Measurements from ENCODE around the gene ISM1.
A peak's percentile ranks its signal among the peaks of the same experiment; 100 is the strongest.

ISM1 gene

DNA sequence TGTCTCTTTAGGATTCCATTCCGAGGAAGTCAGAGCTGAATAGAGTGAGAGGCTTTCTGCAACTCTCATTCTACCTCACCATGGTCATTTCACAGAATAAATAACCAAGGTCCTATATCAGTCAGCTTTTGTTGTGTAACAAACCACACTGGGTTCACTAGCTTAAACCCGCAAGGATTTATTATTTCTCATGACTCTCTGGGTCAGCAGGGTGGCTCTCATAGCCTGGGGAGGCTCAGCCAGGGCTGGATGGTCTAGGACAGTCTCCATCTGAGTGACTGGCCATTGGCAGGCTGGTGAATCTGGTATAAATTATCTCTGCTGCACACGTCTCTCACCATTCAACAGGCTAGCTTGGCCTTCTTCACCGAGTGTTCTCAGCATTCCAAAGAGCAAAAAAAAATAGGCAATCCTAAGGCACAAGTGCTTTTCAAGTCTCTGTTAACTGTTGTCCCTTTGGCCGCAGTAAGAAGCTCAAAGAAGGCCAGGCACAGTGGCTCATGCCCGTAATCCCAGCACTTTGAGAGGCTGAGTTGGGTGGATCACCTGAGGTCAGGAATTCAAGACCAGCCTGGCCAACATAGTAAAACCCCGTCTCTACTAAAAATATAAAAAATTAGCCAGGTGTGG is 39.7 kb downstream of the ISM1 start:
- TF ChIP-seq, protein P1, sequence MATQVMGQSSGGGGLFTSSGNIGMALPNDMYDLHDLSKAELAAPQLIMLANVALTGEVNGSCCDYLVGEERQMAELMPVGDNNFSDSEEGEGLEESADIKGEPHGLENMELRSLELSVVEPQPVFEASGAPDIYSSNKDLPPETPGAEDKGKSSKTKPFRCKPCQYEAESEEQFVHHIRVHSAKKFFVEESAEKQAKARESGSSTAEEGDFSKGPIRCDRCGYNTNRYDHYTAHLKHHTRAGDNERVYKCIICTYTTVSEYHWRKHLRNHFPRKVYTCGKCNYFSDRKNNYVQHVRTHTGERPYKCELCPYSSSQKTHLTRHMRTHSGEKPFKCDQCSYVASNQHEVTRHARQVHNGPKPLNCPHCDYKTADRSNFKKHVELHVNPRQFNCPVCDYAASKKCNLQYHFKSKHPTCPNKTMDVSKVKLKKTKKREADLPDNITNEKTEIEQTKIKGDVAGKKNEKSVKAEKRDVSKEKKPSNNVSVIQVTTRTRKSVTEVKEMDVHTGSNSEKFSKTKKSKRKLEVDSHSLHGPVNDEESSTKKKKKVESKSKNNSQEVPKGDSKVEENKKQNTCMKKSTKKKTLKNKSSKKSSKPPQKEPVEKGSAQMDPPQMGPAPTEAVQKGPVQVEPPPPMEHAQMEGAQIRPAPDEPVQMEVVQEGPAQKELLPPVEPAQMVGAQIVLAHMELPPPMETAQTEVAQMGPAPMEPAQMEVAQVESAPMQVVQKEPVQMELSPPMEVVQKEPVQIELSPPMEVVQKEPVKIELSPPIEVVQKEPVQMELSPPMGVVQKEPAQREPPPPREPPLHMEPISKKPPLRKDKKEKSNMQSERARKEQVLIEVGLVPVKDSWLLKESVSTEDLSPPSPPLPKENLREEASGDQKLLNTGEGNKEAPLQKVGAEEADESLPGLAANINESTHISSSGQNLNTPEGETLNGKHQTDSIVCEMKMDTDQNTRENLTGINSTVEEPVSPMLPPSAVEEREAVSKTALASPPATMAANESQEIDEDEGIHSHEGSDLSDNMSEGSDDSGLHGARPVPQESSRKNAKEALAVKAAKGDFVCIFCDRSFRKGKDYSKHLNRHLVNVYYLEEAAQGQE (IDR thresholded peaks at IDR 0.05; ENCODE audit: low read depth) = no peak
- TF ChIP-seq TCF12 (IDR thresholded peaks at IDR 0.05; ENCODE audit: low read depth) (no peak), ZBTB7A (IDR thresholded peaks at IDR 0.05; ENCODE audit: low read depth) (no peak), CEBPB (IDR thresholded peaks at IDR 0.05) (no peak), RAD21 (IDR thresholded peaks at IDR 0.05; ENCODE audit: low read depth) (no peak), CREB1 (IDR thresholded peaks at IDR 0.05; ENCODE audit: low read depth) (no peak), EP300 (IDR thresholded peaks at IDR 0.05; ENCODE audit: borderline replicate concordance) (no peak), FOXM1 (IDR thresholded peaks at IDR 0.05; ENCODE audit: borderline replicate concordance, low read depth) (no peak), NFIC (IDR thresholded peaks at IDR 0.05) (no peak), TAF1 (IDR thresholded peaks at IDR 0.05; ENCODE audit: low read depth) (no peak), EGR1 (IDR thresholded peaks at IDR 0.05) (no peak), TEAD4 (IDR thresholded peaks at IDR 0.05) (no peak), YY1 (IDR thresholded peaks at IDR 0.05; ENCODE audit: low read depth) (no peak)
- TF ChIP-seq, protein P2, sequence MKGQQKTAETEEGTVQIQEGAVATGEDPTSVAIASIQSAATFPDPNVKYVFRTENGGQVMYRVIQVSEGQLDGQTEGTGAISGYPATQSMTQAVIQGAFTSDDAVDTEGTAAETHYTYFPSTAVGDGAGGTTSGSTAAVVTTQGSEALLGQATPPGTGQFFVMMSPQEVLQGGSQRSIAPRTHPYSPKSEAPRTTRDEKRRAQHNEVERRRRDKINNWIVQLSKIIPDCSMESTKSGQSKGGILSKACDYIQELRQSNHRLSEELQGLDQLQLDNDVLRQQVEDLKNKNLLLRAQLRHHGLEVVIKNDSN (IDR thresholded peaks at IDR 0.05) = no peak
- TF ChIP-seq, protein P3, sequence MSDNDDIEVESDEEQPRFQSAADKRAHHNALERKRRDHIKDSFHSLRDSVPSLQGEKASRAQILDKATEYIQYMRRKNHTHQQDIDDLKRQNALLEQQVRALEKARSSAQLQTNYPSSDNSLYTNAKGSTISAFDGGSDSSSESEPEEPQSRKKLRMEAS (IDR thresholded peaks at IDR 0.05) = no peak

DNA sequence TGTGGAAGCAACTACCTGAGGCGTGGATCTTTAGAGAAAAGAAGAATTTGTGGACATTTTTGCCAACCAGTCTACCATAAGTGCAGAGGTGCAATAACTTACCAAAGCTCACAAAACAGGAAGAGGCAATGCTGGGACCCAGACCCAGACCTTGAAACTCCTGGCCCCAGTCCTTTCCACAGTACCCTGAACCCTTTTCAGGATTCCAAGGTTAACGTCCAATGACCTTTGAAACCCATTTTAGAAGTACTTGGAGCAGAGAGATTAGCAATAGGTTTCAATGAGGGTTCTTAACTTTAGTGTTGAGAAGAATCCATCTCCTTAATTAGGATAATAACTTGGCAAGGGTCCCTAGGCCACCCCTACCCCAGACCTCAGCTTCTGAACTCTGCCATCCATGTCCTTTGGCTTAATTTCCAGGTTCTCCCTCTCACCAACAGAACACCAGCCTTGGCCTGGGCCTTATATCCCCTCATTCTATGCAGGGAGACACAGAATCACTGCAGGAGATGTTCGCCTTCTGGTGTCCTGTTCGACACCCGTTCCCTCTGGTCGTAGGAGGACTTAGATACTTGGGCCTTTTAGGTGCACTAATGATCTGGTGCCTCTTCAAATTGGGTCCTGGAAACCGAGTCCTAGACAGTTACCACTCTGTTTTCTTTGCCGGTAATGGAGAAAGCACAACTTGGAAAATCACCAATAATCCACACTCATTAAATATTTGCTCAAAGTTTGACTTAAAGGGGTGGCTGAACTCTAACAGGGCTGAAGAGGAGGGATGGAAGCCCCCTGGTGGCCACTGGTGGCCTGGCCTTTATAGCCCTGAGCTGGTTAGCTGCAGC is 40.6 kb downstream of the ISM1 start:
- no peak for TF ChIP-seq NFIC (IDR thresholded peaks at IDR 0.05)
- no peak for TF ChIP-seq CREB1 (IDR thresholded peaks at IDR 0.05; ENCODE audit: low read depth)
- TF ChIP-seq TCF12 (IDR thresholded peaks at IDR 0.05; ENCODE audit: low read depth) = no peak
- TF ChIP-seq EP300 (IDR thresholded peaks at IDR 0.05; ENCODE audit: borderline replicate concordance) = no peak
- TF ChIP-seq RAD21 (IDR thresholded peaks at IDR 0.05; ENCODE audit: low read depth) = peak; percentile 51
- no peak for TF ChIP-seq YY1 (IDR thresholded peaks at IDR 0.05; ENCODE audit: low read depth)

DNA sequence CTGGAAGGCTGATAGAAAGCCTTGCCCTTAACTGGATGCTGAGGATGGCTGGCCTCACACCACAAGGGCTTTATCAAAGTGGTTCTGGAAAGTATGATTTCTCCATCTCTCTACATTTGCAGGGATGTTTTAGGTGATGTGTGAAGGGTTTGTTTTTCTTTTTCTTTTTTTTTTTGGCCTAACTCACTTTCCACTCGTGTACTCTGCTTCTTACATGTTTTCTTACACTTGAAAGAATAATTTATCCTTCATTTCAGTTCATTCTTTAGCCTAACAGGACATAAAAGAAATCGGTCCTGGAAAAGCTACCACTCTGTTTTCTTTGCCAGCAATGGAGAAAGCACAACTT is 41.2 kb downstream of the ISM1 start:
- TF ChIP-seq FOXM1 (IDR thresholded peaks at IDR 0.05; ENCODE audit: borderline replicate concordance, low read depth) (no peak), CREB1 (IDR thresholded peaks at IDR 0.05; ENCODE audit: low read depth) (no peak), TCF12 (IDR thresholded peaks at IDR 0.05; ENCODE audit: low read depth) (no peak), EP300 (IDR thresholded peaks at IDR 0.05; ENCODE audit: borderline replicate concordance) (no peak), EGR1 (IDR thresholded peaks at IDR 0.05) (no peak), ZBTB7A (IDR thresholded peaks at IDR 0.05; ENCODE audit: low read depth) (no peak), YY1 (IDR thresholded peaks at IDR 0.05; ENCODE audit: low read depth) (no peak), RAD21 (IDR thresholded peaks at IDR 0.05; ENCODE audit: low read depth) (no peak), NFIC (IDR thresholded peaks at IDR 0.05) (no peak), TAF1 (IDR thresholded peaks at IDR 0.05; ENCODE audit: low read depth) (no peak)
- TF ChIP-seq, protein P3 (IDR thresholded peaks at IDR 0.05) = no peak
- TF ChIP-seq, protein P2 (IDR thresholded peaks at IDR 0.05) = no peak
- TF ChIP-seq, protein P1 (IDR thresholded peaks at IDR 0.05; ENCODE audit: low read depth) = no peak

DNA sequence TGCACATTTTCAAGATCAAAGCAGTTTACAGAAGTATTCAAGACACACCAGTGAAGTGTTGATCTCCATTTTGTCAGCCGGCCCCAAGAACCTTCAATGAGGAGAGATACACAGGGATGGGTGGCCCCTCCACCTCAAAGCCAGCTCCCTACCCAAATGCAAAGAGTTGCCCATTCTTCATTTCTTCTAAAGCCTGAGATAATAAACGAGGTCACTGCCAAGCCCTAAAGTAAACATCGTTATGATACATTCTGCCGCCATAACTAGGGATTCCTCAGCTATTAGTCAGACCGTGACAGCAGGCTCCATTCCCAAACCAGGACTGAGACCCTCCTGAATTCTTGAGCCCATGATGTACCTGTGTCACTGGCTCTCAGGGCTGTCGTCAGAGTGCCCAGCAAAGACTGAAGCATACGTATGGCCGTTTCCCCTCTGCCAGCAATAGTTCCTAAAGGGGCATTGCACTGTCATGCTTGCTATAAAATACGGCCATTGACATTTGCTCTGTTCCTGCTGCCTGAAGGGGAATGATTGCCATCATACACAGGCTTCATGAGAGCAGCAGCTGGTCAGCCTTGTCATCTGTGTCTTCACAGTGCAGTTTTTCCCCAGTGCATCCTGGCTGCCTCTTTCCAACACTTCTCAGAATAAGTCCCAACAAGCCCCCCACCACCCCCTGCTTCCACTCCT is 41.7 kb downstream of the ISM1 start:
- TF ChIP-seq NFIC (IDR thresholded peaks at IDR 0.05) (no peak), TEAD4 (IDR thresholded peaks at IDR 0.05) (no peak), CEBPB (IDR thresholded peaks at IDR 0.05) (no peak)
- TF ChIP-seq, protein P2 (IDR thresholded peaks at IDR 0.05) = no peak
- TF ChIP-seq, protein P3 (IDR thresholded peaks at IDR 0.05) = no peak
